Upper lobe of left lung (tissue), 6 donors: ENCODE data around the gene EPOP. TPM values are rescaled to one million over a fixed set of nuclear protein-coding genes. Genes with fewer than 3 reads are reported as not detected.

Experiments
- ATAC-seq, 2 donors: fragments of 200-7000 bp; cut with Tn5 transposase; one replicate each; pipeline ENCODE4 v1.9.1; 2022; ENCODE audit warnings: mild to moderate bottlenecking in 2 of 2, moderate library complexity in 2 of 2; ENCODE audit not compliant: low FRiP score in 2 of 2
- DNase-seq, 2 donors: peaks; one replicate each; pipeline ENCODE4 v3.0.0-alpha.2; 2019 to 2020
- H3K27ac ChIP-seq, 4 donors: fragments of 200-600 bp; sonication (generic); one replicate each; pipeline ENCODE4 v1.5.1; 2016 to 2019
- H3K27me3 ChIP-seq, 4 donors: fragments of 200-600 bp; sonication (generic); one replicate each; pipeline ENCODE4 v1.5.1; 2017 to 2019
- H3K36me3 ChIP-seq, 4 donors: fragments of 200-600 bp; sonication (generic); one replicate each; pipeline ENCODE4 v1.5.1; 2016 to 2019
- H3K4me1 ChIP-seq, 4 donors: fragments of 200-600 bp; sonication (generic); one replicate each; pipeline ENCODE4 v1.5.1; 2018 to 2019
- H3K4me3 ChIP-seq, 4 donors: fragments of 200-600 bp; sonication (generic); one replicate each; pipeline ENCODE4 v1.5.1; 2017 to 2019; ENCODE audit warnings: mild to moderate bottlenecking in 2 of 4, moderate library complexity in 1 of 4
- H3K9me3 ChIP-seq, 4 donors: fragments of 200-600 bp; sonication (generic); one replicate each; pipeline ENCODE4 v1.5.1; 2018 to 2019
- CTCF ChIP-seq, 6 experiments: fragments of 450-650 bp in 4 of 6; fragments of 200-600 bp in 2 of 6; sonication (generic) in 2 of 6; IDR thresholded peaks; one replicate each; pipeline ENCODE4 v1.5.1; 2016 to 2019; ENCODE audit warnings: antibody characterized with exemption in 6 of 6
- EP300 ChIP-seq, 4 donors: sonication (generic); formaldehyde crosslinking; IDR thresholded peaks; one replicate each; pipeline ENCODE4 v1.5.1; 2017; ENCODE audit warnings: antibody characterized with exemption in 4 of 4, control low read depth in 2 of 4
- POLR2A ChIP-seq, 4 donors: fragments of 450-650 bp; IDR thresholded peaks; one replicate each; pipeline ENCODE4 v1.5.1; 2016 to 2017; ENCODE audit warnings: antibody characterized with exemption in 4 of 4, mild to moderate bottlenecking in 2 of 4
- POLR2AphosphoS5 ChIP-seq, 2 donors: sonication (generic); formaldehyde crosslinking; IDR thresholded peaks; one replicate each; pipeline ENCODE4 v1.5.1; 2017; ENCODE audit warnings: antibody characterized with exemption in 2 of 2
- WGBS, 2 donors: methylation state at CpG; one replicate each; pipeline ENCODE4 v1.1.5; 2017 to 2018; 5-methylcytosine and 5-hydroxymethylcytosine counted together
- total RNA-seq, 6 donors: library from RNA; depleted of rRNA in 4 of 6; stranded (reverse); fragments of >200 nt in 4 of 6; gene quantifications; one replicate each; pipeline versions ENCODE4 v1.1.0 to v1.2.1, GENCODE V29; 2016 to 2021
- donor health status: DM: no; HTN: no; CAD: no; lungs with moderate emphysema.
- donor health status: DM: no; HTN: yes; CAD: no; lungs with severe emphysema.

Gene EPOP
- total RNA-seq, 6 donors from 2014 or later = 1.1 to 2.3 (median 1.8) TPM

- TF ChIP-seq POLR2A (IDR thresholded peaks at IDR 0.05) (no peak), EP300 (IDR thresholded peaks at IDR 0.05) (no peak), POLR2AphosphoS5 (IDR thresholded peaks at IDR 0.05) (no peak), CTCF (IDR thresholded peaks at IDR 0.05) (no peak)
- WGBS, 2 donors = 79 to 82% methylated on average over 4 of the region's 4 CpGs
Observed at GRCh38 chr17:38690386-38690785, 15.6 kb upstream of the EPOP start.

GRCh38 chr17:38687286-38687685 lies 12.5 kb upstream of the EPOP start:
- Histone ChIP-seq H3K27ac (no peak overlapping the region), H3K4me1 (peaks cover 0 to 10% (median 0%) of the 10 kb centered on the region in 4 donors), H3K36me3 (no peaks in the 10 kb centered on the region), H3K9me3 (no peaks in the 10 kb centered on the region), H3K4me3 (no peak overlapping the region), H3K27me3 (no peaks in the 10 kb centered on the region)
- TF ChIP-seq POLR2A (IDR thresholded peaks at IDR 0.05) = no peak
- TF ChIP-seq POLR2AphosphoS5 (IDR thresholded peaks at IDR 0.05) = no peak
- no peak for TF ChIP-seq CTCF (IDR thresholded peaks at IDR 0.05)
- no peak for TF ChIP-seq EP300 (IDR thresholded peaks at IDR 0.05)
- 90 to 94% methylated on average over 5 of the region's 5 CpGs for WGBS, 2 donors
- ATAC-seq (no peak), DNase-seq (no peak)

More at GRCh38 chr17:38690386-38690785, 15.6 kb upstream of the EPOP start:
- H3K27ac ChIP-seq = peak overlapping the region in 2 of 4 donors; percentile 17 to 48
- no peak overlapping the region for H3K4me3 ChIP-seq
- H3K27me3 ChIP-seq = no peaks in the 10 kb centered on the region
- H3K9me3 ChIP-seq = no peaks in the 10 kb centered on the region
- peaks cover 5 to 19% (median 12%) of the 10 kb centered on the region in 4 donors for H3K4me1 ChIP-seq
- no peaks in the 10 kb centered on the region for H3K36me3 ChIP-seq
- no peak for ATAC-seq
- DNase-seq = no peak

- H3K4me3 ChIP-seq = no peak overlapping the region
- H3K9me3 ChIP-seq = no peaks in the 10 kb centered on the region
- no peak for TF ChIP-seq EP300 (IDR thresholded peaks at IDR 0.05)
- TF ChIP-seq POLR2A (IDR thresholded peaks at IDR 0.05) = peak in 1 of 4 donors; percentile 15
- ATAC-seq (peak; percentile 34 to 63), DNase-seq (peak; percentile 33 to 38)
- WGBS, 2 donors = 74 to 87% methylated on average over 12 of the region's 12 CpGs
- H3K27ac ChIP-seq = no peak overlapping the region
- no peaks in the 10 kb centered on the region for H3K36me3 ChIP-seq
- H3K27me3 ChIP-seq = no peaks in the 10 kb centered on the region
- no peaks in the 10 kb centered on the region for H3K4me1 ChIP-seq
Observed at GRCh38 chr17:38685491-38685890, 10.7 kb upstream of the EPOP start.

- no peak for DNase-seq
- H3K9me3 ChIP-seq = no peaks in the 10 kb centered on the region
- no peak overlapping the region for H3K4me3 ChIP-seq
- no peaks in the 10 kb centered on the region for H3K27me3 ChIP-seq
- H3K4me1 ChIP-seq = peaks cover 5 to 14% (median 9%) of the 10 kb centered on the region in 4 donors
- no peaks in the 10 kb centered on the region for H3K36me3 ChIP-seq
- no peak overlapping the region for H3K27ac ChIP-seq
- TF ChIP-seq POLR2AphosphoS5 (IDR thresholded peaks at IDR 0.05) = no peak
- TF ChIP-seq EP300 (IDR thresholded peaks at IDR 0.05) = no peak
- TF ChIP-seq CTCF (IDR thresholded peaks at IDR 0.05) = no peak
- ATAC-seq = no peak
- WGBS, 2 donors = 91 to 92% methylated on average over 3 of the region's 3 CpGs
Observed at GRCh38 chr17:38681096-38681495, 6.3 kb upstream of the EPOP start.

- Histone ChIP-seq H3K27me3 (peaks cover 2 to 23% (median 14%) of the 10 kb centered on the region in 4 donors), H3K9me3 (no peaks in the 10 kb centered on the region), H3K27ac (no peak overlapping the region), H3K4me3 (no peak overlapping the region), H3K36me3 (no peaks in the 10 kb centered on the region), H3K4me1 (peaks cover 28 to 41% (median 32%) of the 10 kb centered on the region in 4 donors)
- 79 to 86% methylated on average over 6 of the region's 6 CpGs for WGBS, 2 donors
- ATAC-seq = no peak
- no peak for TF ChIP-seq CTCF (IDR thresholded peaks at IDR 0.05)
- DNase-seq = no peak
Observed at GRCh38 chr17:38677819-38678218, 3.1 kb upstream of the EPOP start.
